SKM-1 treated with dmso at 0.1 percent for 144 hours (cell line): ENCODE data around the gene SLC17A1.
A peak's percentile ranks its signal among the peaks of the same experiment; 100 is the strongest.

Experiments used
- DNase-seq: peaks from one replicate; lab custom pipeline; 2025; ENCODE audit not compliant: unreplicated experiment; lab: John Stamatoyannopoulos, UW

Gene SLC17A1, protein sequence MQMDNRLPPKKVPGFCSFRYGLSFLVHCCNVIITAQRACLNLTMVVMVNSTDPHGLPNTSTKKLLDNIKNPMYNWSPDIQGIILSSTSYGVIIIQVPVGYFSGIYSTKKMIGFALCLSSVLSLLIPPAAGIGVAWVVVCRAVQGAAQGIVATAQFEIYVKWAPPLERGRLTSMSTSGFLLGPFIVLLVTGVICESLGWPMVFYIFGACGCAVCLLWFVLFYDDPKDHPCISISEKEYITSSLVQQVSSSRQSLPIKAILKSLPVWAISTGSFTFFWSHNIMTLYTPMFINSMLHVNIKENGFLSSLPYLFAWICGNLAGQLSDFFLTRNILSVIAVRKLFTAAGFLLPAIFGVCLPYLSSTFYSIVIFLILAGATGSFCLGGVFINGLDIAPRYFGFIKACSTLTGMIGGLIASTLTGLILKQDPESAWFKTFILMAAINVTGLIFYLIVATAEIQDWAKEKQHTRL

DNA sequence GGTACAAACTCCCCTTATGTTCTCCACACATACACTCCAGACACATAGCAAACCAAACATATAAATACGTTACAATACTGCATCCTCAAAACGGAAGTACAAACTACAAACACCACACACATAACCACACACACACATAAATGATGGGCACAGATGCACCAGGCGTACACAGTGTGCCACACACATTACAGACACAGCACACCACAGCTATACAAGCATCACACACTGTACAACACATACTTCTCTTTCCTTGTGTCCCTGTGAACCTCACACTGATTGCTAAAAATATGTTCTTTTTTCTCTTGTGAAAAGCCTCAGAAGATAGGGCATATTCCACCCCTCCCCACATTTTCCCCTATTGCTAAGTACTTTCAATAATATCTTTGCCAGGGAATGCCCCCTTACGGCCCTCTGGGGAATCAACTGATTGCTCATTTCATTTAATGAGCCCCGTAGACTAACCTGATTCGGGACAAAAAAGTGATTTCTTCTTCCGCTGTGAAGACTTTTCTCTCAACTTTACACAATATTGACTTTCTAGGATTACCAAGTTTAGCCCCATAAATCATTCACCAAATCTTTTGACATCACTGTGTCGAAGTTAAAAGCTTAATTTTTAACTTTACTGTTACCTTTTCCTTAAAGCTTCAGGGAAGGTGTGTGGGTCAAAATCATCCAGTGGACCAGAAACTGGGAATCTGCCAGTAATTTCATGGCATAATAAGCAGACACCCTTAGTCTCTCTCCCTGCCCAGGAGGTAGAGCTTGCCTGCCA, at the start of gene SLC17A1:
TSS of gene SLC17A1 (minus strand) at position 521 of the 775 bp plus-strand sequence. CDS start 1,495 bp downstream, outside the sequence.
- DNase-seq = no peak

DNA sequence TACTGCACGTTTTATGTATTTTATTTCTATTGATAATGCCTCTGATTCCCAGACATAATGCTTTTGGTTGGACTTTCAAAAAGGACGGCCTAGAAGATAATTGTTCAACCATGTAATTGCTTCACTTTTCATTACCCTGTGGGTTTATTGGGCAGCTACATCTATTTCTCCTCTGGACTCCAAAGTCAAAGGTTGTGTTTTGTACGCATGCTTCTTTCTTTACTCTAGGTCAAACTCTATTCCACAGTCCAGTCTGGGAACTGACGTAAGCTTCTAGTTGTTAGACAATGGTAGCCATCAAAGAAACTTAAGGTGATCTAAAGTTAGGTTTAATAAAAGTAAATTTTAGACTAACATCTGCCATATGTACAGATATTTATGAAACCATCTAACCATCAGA, 48.7 kb upstream of the SLC17A1 start:
- no peak for DNase-seq

DNA sequence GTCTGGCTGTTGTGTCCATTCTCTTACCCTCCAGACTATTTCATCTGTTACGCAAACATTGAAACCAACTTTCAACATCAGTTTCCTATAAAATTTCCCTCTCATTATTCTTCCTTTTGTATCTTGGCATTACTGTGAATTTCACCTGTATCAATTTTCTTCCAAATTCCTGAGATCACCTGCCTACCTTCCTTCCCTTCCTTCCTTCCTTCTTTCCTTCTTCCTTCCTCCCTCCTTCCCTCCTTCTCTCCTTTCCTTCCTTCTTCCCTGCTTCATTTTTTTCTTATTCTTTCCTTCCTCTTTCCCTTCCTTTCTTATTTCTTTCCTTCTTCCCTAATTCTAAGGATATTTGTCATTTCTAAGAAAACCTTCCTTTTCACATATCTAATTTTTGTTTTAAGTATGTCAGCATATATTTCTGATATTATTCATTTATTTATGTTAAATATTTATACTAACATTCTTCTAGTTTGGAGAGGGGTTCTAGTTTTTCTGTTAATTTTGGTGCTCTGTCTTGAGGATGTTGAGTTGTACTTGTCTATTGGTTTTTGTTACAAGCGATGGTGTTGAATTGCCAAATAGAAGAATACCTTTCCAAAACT, 47.0 kb upstream of the SLC17A1 start:
- DNase-seq = no peak

DNA sequence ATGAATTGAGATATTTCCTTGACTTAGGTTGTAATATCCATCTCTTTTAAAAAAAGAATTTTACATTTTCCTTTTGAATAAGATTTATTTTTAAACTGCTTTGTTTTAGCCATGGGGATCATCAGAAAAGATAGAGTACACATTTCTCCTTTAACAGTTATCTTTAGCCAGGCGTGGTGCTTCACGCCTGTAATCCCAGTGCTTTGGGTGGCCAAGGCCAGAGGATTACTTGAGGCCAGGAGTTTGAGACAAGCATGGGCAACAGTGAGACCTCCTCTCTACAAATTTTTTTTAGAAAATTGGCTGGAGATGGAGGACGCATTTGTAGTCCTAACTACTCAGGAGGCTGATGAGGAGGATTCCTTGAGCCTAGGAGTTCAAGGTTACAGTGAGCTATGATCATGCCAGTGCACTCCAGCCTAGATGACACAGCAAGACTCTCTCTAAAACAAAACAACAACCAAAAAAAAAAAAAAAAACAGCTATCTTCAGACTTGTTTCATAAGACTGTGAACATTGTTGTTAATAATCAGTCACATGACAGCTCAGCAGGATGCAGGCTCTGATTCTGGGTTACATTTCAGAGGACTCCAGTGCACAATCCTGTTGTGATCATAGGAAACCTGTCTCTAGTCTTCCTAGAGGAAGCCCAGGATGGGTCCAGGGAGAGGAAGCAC, 44.2 kb upstream of the SLC17A1 start:
- no peak for DNase-seq

DNA sequence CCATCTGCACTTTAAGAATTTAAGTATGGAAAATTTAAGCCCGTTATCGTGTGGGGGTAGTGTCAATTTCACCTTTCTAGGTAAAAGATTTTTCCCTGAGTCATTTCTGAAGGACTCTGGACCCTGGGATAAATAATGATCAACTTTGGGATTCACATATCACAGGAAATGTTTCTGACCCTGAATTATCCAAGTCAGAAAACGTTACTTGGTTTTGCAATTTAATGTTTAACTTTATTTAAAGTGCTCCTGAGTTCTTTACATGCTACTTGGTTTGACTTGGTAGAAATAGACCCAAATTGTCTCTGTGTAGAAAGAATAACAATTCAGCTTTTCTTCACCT, 43.7 kb upstream of the SLC17A1 start:
- DNase-seq = no peak

DNA sequence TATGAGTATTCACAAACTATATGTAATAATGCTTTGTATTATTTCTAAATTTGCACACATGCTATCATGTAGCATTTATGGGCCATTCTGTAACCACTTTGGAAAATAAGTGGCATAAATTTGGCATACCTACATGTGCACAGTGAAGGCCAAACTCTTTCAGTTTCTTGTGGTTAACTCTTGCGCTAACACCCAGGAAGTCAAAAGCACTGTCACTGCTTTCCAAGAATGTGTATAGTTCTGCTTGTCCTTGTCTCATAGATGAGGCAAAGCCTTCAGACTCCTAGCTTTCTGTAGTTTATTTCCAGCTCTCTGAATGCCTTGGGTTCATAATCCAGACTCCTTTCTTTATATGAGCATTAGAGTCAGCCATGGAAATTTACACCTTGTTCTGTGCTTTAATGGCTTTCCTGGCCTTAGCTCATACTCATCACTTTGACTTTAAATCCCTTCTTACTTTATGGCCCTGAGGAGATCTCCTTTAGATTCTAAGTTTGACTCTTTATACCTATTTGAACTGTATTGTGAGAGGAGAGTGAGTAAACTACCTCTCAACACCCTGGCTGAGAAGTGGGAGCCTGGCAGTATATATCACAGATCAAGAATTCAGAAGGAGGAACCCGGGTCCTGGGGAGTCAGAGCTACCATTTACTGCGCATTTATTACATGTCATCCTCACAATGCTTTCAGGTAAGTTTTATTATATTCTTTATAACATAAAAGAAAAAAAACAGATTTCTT, 43.1 kb upstream of the SLC17A1 start:
- DNase-seq = peak; percentile 60

DNA sequence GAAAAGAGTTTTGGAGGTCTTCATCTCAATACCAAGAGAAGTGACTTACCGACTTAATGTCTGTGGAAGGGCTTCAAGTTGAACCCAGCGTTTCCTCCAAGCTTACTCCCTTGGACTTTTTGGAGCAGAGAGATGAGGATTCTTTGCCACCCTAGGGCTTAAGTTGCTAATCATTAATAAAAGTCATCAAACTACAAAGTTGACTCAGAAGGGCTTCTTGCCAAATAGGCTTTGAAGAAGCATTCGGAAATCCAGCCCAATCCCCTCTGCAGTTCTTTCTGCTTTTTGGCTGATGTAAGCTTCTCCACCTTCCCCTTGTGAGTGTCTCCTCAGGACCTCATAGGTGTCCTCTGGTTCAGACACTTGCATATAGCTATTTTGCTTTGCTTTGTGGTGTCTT, 42.3 kb upstream of the SLC17A1 start, which contains the start of gene SLC17A3:
TSS of gene SLC17A3 (minus strand) at position 126 of the 400 bp plus-strand sequence. CDS start 5,856 bp downstream, outside the sequence.
- no peak for DNase-seq

DNA sequence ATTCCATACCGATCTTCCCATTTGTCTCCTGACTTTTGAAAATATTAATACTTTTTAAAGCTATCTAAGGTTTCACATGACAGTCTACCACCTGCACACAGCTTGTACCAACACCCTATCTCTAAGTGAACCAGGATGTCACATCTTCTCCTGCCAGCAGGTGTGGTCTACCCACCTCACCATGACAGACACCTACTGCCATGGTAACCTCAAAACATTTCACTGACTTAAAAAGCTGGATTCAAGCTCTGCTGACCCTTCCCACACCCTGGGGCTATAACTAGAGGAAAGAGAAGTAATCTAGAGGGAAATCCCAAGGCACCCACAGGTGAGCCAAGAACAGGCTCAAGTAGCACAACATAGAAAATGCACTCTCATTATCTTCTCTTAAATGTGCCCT, 41.0 kb upstream of the SLC17A1 start:
- no peak for DNase-seq

DNA sequence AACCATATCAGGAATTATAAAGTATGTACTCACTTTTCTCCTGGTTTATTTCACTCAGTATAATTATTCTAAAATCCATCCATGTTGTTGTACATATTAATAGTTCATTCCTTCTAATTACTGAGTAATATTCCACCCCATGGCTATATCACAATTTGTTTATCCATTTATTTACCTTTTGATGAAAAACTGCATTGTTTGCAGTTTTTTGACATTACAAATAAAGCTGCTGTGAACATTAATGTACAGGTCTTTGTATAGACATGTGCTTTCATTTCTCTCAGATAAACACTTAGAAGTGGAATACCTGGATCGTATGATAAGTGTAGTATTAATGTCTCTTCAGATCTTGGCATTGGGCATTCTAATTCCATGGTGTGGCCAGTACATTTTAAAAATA, 38.0 kb upstream of the SLC17A1 start:
- no peak for DNase-seq

DNA sequence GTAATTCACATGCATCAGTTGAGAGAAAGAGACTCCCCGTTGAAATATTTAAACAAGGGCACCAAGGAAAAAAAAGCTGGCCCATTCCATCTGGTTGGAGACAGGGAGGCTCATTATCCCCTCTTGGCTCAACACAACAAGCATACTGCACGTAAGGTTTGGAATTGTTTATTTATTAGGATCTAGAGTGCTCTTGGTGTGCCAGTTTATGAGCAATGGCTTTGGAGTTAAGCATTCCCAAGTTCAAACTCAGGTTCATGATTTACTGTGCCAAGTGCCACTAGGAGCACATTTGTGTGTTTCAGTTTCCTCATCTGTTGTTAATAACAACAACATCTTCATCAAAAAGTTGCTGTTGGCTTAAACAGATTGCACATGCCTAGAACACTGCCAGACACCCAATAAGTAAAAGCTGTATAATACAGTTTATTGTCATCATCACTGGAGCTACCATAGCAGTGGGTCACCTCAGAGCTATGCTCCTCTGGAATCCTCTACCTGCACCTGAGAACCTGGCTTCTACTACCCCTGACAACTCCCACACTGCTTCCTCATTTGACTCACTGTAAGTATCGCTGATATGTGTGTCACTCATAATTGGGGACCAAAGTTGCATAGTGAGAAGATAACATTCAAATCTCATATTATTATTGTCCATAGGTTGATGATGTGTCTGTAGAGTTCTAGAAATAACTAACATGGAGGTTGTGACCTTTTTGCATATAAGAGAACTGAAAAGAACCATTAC, 36.8 kb upstream of the SLC17A1 start:
- no peak for DNase-seq

DNA sequence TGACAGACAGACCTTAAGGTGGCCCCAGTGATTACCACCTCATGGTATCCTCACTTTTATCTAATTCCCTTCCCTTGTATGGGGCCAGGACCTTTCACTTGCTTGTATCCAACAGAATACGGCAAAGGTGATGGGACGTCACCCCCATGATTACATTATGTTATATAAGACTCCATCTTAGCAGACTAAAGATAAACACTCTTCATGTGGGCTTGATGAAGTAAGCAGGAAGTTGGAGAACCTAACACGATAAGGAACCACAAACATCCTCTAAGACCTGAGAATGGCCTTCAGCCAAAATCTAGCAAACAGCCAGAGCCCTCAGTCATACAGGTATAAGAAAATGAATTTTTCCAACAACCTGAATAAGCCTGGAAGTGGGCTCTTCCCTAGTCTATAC, 34.2 kb upstream of the SLC17A1 start:
- no peak for DNase-seq

DNA sequence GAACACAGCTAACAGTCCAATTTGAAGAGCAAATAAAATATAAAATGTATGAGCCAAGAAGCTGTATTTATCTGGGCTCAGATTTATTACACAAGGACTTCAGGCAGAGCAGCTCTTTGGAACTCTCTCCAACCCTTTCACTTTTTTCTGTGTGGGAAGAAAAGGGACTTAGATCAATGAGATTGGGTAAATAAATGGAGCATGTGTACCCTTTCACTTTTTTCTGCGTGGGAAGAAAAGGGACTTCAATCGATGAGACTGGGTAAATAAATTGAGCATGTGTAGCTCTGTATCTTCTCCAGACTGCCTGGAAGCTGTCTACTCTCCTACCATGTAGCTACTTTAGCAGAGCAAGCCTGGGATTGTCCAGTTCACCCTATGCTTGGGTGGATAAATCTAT, 31.5 kb upstream of the SLC17A1 start:
- DNase-seq = no peak

DNA sequence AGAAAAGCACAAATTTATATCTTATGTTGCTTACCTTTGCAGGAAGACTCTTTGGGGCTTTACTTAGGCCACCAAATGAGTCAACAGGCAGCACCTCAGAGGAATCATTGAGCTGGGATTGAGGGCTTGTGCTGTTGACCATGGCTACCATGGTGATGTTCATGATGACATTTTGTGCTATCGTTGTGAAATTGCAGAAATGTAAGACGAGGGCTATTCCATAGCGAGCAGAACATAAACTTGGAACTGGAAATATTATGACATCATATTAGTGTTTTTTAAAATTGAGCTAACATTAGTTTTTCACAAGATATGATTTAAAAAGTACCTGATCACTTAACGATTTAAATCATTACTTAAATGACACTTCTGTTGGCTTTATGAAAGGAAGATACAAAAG, 30.3 kb upstream of the SLC17A1 start:
- DNase-seq = no peak

DNA sequence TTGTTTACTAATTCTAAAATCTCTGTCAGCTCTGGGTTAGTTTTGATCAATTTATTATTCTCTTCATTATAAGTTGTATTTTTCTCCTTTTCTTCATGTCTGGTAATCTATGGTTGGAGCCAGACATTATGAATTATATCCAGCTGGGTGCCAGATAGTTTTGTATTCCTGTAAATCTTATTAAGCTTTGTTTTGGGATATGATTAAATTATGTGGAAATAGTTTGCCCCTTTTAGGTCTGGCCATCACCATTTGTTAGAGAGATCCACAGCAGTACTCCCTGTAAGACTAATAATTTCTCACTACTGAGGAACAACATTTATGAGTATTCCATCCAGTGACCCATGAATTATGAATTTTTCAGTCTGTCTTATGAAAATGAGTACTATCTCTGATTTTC, 20.9 kb upstream of the SLC17A1 start:
- DNase-seq = no peak

DNA sequence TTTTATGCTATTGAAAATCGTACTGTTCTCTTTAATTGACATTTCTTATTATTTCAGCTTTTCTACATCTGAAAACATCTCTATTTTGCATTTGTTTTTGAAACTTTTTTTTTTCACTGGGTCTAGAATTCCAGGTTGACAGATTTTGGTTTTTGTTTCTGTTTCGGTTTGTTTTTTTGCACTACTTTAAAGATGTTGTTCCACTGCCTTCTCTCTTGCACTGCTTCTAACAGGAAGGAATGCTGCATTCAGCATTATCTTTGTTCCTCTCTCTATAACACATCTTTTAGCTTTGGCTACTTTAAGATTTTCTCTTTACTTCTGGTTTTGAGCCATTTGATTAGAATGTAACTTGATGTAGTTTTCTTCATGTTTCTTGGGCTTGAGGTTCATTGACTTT, 20.1 kb upstream of the SLC17A1 start:
- no peak for DNase-seq

DNA sequence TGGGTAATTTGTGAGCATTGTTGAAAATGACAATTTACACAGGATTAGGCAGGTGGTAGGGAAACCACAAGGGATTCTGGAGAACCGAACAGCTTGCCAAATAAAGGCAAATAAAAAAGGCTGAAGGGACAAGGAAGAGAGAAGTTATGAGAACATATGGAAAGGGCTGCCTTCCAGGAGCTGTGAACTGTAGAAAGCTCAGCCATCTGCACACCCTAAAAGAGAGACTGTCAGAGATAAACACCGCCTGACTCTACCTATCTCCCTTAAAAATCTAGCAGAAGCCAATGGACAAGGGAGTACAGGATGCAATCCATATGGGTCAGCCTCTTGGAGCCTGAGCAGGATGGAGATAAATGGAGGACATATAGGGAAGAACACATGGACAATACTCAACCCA, 12.7 kb upstream of the SLC17A1 start:
- no peak for DNase-seq

DNA sequence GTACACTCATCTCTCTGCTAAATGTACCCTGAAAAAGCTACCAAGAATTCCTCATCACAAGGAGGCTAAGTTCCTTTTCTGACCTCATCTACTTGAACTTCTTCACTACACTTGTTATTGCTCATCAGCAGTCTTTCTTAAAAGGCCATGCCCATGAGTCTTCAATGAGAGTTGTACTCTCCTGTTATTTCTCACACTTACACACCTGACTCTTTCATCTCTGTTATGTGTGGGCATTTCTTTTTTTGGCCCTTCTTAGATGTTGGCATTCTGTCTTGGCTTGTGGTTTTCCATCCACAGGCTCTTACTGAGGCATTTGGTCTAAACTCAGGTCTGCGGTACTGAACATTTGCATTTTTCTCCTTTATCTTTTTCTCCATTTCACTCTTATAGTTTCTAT, 10.7 kb upstream of the SLC17A1 start:
- no peak for DNase-seq

DNA sequence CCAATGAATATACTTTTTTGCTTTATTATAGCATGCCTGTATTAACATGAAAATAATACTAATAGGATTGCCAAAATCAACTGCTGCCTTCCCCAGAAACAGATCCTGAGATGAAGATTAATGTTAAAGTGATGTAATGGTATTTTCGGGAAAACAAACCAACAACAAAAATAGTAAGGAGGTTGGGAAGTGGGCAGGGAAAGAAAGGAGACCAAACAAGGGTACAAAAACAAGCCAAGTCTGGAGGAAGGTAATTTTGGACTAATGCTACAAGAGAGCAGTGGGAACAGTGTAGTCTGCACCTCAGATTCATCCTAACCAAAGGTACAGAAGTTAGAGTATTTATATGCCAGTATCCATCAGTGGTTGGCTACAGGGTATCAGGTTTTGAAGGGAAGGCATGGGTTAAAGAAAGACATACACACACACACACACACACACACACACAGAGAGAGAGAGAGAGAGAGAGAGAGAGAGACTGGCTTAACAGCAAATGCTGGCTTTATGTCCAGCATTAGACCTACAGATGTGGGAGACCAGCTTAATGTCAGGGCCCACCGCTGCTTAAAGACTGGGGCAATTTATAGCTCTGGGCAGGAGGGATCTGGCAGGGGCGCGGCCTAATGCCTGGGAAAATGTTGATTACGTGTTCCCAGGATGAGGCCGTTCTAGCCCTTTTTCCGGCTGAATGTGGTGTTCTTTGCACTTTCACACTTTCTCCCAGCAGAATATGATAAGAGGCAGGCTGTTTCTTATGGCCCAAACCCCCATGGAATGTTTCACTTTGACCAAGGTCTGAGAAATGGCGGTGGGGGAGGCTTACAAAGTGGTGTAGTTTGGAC, 3.8 kb upstream of the SLC17A1 start:
- DNase-seq = no peak

DNA sequence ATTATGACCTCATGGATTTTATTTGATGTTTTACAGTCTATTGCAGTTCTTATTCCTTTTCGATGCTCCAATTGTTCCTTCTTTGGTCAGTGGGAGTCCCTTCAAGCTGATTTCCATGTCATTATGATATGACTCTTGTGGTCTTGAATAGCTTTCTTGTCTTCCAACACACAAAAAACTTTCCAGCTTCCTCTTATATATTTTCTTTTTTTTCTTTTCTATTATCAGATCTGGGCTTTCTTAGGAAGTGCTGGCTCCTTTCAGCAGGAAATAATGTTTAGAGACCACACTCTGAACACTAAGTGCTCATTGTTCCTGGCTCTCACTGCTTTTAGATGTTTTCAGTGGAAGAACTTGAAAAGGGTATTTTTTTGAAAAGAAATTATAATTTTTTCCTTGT, 3.1 kb upstream of the SLC17A1 start:
- DNase-seq = no peak
